K562 (cell line): ENCODE results near the gene UIMC1. TPM values are rescaled to one million over a fixed set of nuclear protein-coding genes. Genes with fewer than 3 reads are reported as not detected.

ENCODE experiments used
- AFF4 ChIP-seq: sonication (generic); formaldehyde crosslinking; IDR thresholded peaks from 2 replicates; pipeline ENCODE4 v1.8.0; 2023; ENCODE audit warnings: mild to moderate bottlenecking, missing genetic modification reagents
- CBFA2T3 ChIP-seq: fragments of 450-650 bp; IDR thresholded peaks from 2 replicates; pipeline ENCODE4 v1.6.1; 2017
- ELK3 ChIP-seq: fragments of 450-650 bp; formaldehyde crosslinking; IDR thresholded peaks from 2 replicates; pipeline ENCODE4 v1.4.0; 2020; ENCODE audit warnings: mild to moderate bottlenecking
- ETS1 ChIP-seq: conservative IDR thresholded peaks from 2 replicates; pipeline ENCODE4 v1.6.1; 2011; ENCODE audit warnings: low read depth, mild to moderate bottlenecking, low read length; ENCODE audit not compliant: control insufficient read depth
- JUNB ChIP-seq: fragments of 450-650 bp; formaldehyde crosslinking; conservative IDR thresholded peaks from 2 replicates; pipeline ENCODE4 v1.4.0; 2020; ENCODE audit warnings: mild to moderate bottlenecking
- KLF1 ChIP-seq: fragments of 450-650 bp; IDR thresholded peaks from 2 replicates; pipeline ENCODE4 v1.6.1; 2016; ENCODE audit warnings: missing genetic modification characterization, missing compliant biosample characterization
- PREB ChIP-seq: sonication (generic); formaldehyde crosslinking; IDR thresholded peaks from 2 replicates; pipeline ENCODE4 v1.8.1; 2023; ENCODE audit warnings: mild to moderate bottlenecking, missing genetic modification reagents
- TCF3 ChIP-seq: sonication (generic); formaldehyde crosslinking; IDR thresholded peaks from 2 replicates; pipeline ENCODE4 v1.4.0; 2020; ENCODE audit warnings: mild to moderate bottlenecking, missing genetic modification reagents
- THAP12 ChIP-seq: fragments of 250-450 bp; sonication (Bioruptor Pico); IDR thresholded peaks from 2 replicates; pipeline ENCODE4 v1.9.0; 2021; ENCODE audit warnings: mild to moderate bottlenecking, inconsistent platforms
- U2AF1 ChIP-seq: fragments of 200-400 bp; formaldehyde crosslinking; optimal IDR thresholded peaks from 2 replicates; pipeline ENCODE3; 2017; ENCODE audit warnings: mild to moderate bottlenecking, low read depth, low read length, moderate library complexity
- ZFX ChIP-seq: sonication (generic); formaldehyde crosslinking; IDR thresholded peaks from 2 replicates; pipeline ENCODE4 v1.8.0; 2022; ENCODE audit warnings: mild to moderate bottlenecking, missing genetic modification reagents, moderate library complexity
- ZNF583 ChIP-seq: fragments of 250-450 bp; sonication (Bioruptor Pico); IDR thresholded peaks from 2 replicates; pipeline ENCODE4 v1.4.0; 2020
- ZNF780A ChIP-seq: fragments of 250-450 bp; sonication (Bioruptor Pico); IDR thresholded peaks from 2 replicates; pipeline ENCODE4 v1.5.0; 2021; ENCODE audit warnings: mild to moderate bottlenecking
- polyA plus RNA-seq, 8 experiments: library from polyadenylated mRNA; depleted of rRNA in 4 of 8; stranded (reverse) in 5 of 8; unstranded in 3 of 8; fragments of >200 nt; fragmentation: Nextera tagmentation in 2 of 8; fragmentation: Illumina TruSeq in 1 of 8; extraction: Ambion mirVana in 2 of 8; extraction: Trizol in 1 of 8; gene quantifications; 2 replicates each; pipeline versions ENCODE4 v1.2.1 to v1.2.3, GENCODE V29; 2011 to 2014; ENCODE audit warnings: inconsistent platforms in 1 of 8, missing spikeins in 1 of 8
- total RNA-seq, 7 experiments: library from RNA; depleted of rRNA in 6 of 7; stranded (reverse); fragments of >200 nt in 6 of 7; fragmentation: Illumina TruSeq in 2 of 7; extraction: Trizol in 2 of 7; gene quantifications; 2 replicates each; pipeline versions ENCODE4 v1.2.1 to v1.2.3, GENCODE V29; 2011 to 2021; ENCODE audit warnings: low replicate concordance in 1 of 7

UIMC1 gene
- total and polyA plus RNA-seq, 9 of the 15 experiments (the other 6 are each of a cell fraction or from before 2014, with no cell fraction given), result 14.9 to 51.7 (median 36.8) TPM

- no peak for TF ChIP-seq PREB (CRISPR knock-in tag)
- no peak for TF ChIP-seq ELK3
- no peak for TF ChIP-seq AFF4 (CRISPR knock-in tag)
- no peak for TF ChIP-seq THAP12
- TF ChIP-seq JUNB (CRISPR knock-in tag), result no peak
- peak; percentile 59 for TF ChIP-seq CBFA2T3
- TF ChIP-seq U2AF1, result no peak
- TF ChIP-seq ZNF780A, result no peak
- TF ChIP-seq KLF1 (tag), result no peak
- TF ChIP-seq TCF3 (CRISPR knock-in tag), result peak; percentile 58
- no peak for TF ChIP-seq ZFX (CRISPR knock-in tag)
- no peak for TF ChIP-seq ZNF583 (CRISPR knock-in tag)
- no peak for TF ChIP-seq ETS1
Observed at GRCh38 chr5:176866707-176867310, 139.8 kb downstream of the UIMC1 start (continued).
